H4 (cell line): ENCODE data around the gene SEMA5B. TPM values are rescaled to one million over a fixed set of nuclear protein-coding genes. Genes with fewer than 3 reads are reported as not detected.
A peak's percentile ranks its signal among the peaks of the same experiment; 100 is the strongest.

Source experiments
- DNase-seq: peaks from one replicate; pipeline ENCODE4 v3.0.0-alpha.2; 2015; ENCODE audit warnings: low spot score
- total RNA-seq: library from RNA; depleted of rRNA; stranded (reverse); fragments of >200 nt; shearing (Covaris generic); gene quantifications from 2 replicates; pipeline ENCODE4 v1.2.3, GENCODE V29; 2014

Gene SEMA5B
- total RNA-seq, 1 experiment from 2014 or later = not detected

DNA sequence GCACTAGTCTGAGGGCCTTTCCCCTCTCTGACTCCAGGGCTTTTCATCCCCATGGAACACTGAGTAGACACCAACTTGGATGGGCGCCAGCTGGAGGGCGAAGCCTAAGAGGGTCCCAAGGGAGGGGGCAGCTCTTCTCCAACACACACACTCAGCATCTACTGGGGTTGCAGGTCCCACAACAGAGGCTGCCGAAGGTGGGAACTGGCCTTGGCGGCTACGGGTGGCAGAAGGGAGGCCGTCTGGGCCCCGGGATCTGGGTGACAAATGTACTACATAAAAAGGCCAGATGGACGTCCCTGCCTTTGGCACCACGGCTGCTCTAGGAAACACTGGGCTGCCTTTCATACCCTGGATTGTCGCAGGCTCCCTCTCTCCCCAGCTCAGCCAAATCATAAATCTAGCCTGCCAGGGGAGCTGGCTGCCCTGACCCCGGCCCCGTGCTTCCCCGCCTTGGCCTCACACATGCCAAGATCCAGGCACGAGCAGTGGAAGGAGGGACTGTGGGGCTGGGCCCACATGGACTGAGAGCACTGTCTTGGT lies 31.5 kb downstream of the SEMA5B start:
- DNase-seq = no peak

DNA sequence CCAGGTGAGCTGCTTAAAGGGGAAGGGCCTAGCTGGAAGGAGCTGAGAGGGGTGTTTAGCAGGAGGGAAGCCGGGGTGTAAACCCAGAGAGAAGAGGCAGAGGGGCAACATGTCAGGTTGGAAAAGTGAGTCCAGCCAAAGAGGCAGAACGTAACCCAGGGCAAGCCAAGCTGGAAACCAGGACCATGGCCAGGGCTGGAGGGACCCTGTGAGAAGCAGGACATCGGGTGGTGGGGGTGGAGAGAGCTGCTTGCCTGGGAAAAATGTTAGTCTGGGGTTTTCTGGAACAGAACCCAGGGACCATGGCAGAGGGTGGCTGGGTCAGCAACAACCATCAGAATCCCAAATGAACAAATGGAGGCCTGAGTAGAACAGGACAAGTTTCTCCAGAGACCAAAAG lies 32.6 kb downstream of the SEMA5B start:
- DNase-seq = no peak

DNA sequence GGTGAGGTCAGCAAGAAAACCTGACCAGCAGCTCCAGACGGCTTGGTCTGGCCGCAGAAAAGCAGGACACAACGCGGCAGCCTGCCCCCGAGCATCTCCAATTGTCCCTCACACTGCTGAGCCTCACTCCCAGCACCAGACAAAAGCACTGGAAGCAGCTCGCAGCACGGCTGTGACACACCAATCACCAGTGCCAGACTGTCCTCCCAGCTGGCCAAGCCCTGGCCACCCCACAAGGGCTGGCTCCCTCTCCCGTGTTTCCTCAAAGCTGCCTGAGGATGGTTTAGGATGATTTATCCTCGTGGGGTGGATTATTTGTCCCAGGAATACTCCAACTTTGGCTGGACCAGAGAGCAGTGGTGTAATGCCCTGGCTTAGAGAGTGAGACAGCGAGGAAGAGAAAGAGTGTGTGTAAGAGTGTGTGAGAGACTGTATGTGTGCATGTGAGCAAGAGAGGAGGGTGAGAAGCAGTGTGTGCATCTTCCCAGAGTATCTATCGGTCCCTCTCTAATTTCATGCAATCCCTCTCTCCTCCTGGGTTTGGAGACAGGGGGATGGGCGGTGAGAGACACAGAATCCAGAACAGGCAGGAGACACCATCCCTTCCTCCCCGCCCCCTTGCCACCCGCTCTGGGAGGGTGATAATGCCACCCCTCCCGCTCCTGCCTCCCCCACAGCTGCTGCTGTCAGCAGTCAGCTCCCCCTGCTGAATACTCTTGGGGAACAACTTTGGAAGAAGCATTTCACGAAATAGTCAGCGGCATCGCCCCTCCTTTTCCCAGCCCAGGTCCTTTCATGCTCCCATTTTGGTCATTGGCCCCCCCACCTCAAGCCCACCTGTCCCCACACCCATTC lies 34.2 kb downstream of the SEMA5B start:
- no peak for DNase-seq

DNA sequence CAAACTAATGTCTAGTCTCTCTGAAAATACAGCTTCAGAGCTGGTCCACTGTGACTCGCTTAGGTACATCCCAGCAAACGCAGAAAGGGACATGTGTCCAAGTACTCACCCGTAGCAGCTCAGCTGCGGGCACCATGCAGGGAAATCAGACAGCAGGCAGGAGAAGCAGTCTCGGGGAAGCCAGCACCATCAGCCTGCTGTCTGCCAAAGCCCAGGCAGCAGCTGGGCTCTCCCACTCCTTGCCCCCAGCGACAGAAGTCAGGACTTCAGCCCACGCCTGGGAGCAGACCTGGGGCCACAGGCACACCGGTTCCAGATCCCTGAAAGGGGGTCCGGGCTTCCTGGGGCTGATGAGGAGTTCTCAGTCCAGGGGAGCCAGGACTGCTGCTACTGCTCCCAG lies 34.9 kb downstream of the SEMA5B start:
- no peak for DNase-seq

DNA sequence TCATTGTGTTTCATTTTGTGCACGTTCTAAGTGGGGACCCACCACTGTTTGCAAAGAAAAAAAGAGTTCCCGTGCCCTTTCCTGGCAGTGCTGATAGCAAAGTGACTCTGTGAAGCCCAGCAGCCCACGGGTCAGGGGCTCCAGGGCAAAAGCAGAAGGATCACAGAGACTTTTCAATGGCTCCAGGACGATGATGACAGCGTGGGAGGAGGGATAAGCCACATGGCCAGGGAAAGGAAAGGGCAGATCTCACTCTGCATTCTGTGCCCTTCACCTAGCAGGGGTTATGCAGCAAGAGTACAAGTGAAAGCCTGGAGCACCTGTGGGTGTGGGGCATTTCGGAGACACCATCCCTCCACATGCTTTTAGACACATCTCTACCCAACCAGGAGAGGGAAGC lies 35.4 kb downstream of the SEMA5B start:
- no peak for DNase-seq

DNA sequence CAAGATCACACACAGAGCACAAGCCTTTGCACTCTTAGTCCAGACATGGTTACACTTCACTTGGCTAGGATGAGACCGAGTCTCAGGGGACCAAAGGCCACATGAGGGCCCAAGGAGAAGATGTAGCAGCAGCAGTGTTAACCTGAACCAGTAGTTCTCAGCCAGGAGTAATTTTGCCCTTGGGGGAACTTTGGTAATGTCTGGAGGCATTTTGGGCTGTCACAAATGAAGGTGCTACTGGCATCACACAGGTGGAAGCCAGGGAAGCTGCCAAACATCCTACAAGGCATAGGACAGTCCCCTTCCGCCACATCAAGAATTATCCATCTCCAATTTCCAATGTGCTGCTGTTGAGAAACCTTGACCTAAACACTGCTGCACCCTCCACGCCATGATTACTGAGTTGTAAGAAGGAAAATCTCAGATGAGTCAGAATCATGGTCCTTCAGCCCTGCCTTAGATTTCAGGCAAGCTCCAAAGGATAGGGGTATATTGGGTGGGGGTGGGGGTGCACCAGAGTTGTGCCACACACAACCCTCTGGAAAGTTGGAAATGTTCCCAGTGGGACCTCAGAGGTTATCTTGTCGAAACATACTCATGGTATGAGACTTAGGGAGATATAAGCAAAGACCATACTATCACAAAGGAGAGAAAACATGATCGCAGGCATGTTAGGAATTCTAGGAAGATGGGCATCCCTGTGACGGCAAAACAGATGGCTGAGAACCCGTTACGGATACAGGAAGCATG lies 36.2 kb downstream of the SEMA5B start:
- DNase-seq = no peak

DNA sequence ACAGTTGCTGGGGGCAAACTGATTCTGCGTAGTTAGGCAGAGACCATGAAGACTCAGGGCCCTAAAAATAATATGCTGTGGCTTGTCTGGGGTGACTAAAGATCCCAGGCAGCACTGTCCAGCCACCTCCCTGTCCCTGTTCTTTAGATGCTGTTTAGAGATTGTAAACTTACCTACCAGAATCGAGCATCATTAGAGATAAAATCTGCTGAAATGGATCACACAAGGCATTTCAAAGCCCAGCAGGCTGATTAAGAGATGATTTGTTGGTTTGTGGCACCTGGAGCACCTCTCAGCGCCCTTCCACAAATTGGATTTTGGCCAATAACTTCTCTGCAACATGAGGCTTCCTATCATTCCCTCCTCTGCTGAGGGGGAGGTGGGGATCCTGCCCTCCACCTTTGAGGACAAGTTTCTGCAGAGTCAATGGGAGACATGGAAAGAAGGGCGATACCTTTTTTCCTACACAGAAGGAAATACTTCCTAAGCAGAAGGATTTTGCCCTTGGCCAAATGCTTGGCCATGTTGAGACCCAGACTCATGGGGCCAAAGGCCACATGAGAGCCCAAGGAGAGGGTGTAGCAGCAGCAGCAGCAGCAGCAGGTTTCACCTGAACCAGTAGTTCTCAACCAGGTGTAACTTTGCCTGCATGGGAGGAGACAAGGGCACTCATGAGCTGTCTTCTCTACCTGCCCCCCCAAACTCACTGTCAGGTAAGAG lies 37.5 kb downstream of the SEMA5B start:
- no peak for DNase-seq

DNA sequence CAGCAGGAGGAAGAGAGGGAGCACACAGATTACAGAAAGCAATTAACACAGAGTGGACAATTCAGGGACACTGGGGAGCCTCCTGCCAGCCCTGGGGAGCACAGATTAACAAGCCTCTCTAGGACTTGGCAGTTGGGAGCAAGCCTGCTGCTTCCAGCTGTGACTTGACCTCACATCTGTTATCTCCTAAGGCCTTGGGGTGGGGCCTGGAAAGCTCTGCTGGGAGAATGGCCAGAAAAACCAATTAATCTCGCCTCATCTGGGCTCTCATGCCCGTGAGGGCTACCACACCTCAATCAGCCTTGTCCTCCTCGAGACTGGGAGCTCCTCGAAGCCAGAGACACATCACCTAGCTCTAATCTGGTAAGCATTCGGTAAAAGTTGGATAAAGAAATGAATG lies 39.1 kb downstream of the SEMA5B start:
- no peak for DNase-seq

DNA sequence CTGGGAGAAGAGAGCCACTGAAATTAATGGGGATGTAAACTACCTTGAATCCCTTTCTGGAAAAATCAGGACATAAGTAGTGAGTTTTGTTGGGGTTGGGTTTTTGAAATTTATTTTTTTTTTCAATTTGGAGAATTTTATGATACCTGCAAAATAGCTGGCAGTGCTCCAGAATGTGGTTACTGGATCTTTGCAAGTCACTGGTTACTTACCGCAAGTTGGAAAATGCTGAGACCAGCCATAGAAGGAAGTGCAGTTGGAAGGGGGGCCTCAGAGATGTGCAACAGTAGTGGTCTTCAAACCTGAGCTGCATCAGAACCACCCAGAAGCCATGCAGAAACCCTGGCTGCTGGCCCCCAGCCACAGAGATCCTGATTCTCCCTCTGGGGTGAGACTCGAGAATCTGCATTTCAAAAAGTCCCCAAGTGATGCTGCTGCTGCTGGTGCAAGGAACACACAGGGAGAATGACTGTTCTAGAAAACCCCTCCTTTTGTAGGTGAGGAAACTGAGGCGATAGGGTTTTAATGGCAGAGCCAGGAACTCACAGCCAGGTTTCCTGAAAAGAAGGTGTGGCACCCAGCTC lies 39.7 kb downstream of the SEMA5B start:
- no peak for DNase-seq

DNA sequence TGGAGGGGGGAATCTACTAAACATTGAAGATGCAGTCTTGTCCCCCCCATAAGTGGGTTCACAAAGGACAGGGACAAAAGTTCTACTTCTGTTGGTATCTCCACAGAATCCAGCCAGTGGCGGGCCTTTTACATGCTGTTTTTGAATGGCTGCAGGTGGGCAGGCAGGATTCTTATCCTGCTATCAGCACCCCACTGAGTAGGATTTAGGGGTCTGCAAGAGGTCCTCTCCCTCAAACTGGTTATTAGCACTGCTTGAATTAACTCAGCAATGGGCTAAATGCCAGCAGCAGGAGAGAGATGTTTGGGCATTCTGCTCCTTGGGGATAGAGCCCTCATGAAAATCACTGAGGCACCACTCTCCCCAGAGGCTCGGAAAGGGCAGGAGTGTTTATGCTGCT lies 40.3 kb downstream of the SEMA5B start:
- DNase-seq = no peak

DNA sequence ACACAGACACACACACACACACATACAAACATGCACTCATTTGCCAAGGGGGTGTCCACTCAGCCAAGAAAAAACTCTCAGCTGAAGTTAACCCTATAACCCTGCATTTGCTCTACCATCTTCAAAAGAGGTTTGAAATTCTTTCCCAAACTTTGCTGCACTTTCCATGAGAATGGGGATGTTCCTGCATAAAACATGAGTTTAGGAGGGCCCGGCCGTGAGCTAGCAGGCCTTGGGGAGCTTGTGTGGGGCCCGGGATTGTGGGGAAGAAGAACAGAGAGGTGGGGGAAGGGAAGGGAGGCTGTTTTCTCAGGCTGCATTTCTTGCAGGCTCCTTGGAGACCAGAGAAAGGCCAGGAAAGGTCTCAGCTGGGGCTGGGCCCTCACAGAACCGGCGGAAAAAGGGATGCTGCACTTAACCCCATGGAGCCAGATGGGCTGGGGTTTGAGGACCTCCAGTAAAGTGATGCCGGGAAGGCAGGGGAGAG lies 40.8 kb downstream of the SEMA5B start:
- no peak for DNase-seq

DNA sequence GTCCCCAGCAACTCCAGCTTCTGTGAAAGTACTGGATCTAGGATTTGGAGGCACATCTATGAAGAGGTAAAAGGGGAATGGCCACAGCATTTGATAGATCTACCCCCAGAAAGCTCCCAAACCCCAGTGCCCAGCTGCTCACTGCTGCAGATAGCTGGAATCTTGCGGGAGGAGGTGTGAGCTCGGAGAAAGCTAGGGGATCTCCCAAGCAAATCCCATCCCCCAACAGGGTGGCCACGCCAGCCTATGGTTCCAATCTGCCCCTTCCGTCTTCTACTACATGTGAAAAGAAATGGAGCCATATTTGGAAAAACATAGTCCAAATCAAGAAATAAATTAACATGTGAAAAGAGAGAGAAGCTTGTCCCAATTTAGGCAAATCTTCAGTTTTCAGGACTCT lies 42.0 kb downstream of the SEMA5B start:
- no peak for DNase-seq

DNA sequence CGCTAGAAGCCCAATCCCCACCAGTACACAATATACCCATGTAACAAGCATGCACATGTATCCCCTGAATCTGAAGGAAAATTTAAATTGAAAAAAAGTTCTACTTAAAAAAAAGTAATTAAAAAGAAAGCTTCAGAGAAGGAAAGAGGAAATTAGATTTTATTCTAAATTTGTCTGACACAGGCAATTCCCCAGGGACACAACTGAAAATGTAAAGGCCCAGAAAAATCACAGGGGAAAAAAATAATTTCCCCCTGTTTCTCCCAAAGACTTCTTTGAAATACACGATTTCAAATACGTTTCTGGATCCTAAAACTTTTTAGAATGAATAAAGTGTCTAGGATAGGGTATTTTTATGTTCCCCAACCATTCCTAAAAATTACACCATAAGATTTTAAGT lies 42.9 kb downstream of the SEMA5B start:
- DNase-seq = no peak

DNA sequence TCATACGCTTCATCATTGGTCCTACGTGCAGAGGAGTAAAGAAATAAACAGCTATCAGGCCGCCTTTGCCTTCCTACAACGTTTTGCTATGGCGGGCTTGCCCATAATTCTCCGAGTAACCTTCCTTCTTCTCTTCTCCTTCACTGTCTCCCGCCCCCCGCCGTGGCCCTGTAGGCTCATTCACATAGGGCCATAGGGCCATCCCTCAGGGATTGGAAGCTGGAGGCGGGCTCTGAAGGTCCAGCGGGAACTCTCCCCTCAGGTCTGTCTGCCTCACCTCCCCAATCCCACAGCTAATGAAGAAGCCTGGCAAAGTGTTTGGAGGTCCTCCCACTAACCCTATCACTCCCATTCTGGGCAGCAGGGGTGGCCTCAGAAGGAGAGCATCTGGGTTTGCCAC lies 43.6 kb downstream of the SEMA5B start:
- no peak for DNase-seq

DNA sequence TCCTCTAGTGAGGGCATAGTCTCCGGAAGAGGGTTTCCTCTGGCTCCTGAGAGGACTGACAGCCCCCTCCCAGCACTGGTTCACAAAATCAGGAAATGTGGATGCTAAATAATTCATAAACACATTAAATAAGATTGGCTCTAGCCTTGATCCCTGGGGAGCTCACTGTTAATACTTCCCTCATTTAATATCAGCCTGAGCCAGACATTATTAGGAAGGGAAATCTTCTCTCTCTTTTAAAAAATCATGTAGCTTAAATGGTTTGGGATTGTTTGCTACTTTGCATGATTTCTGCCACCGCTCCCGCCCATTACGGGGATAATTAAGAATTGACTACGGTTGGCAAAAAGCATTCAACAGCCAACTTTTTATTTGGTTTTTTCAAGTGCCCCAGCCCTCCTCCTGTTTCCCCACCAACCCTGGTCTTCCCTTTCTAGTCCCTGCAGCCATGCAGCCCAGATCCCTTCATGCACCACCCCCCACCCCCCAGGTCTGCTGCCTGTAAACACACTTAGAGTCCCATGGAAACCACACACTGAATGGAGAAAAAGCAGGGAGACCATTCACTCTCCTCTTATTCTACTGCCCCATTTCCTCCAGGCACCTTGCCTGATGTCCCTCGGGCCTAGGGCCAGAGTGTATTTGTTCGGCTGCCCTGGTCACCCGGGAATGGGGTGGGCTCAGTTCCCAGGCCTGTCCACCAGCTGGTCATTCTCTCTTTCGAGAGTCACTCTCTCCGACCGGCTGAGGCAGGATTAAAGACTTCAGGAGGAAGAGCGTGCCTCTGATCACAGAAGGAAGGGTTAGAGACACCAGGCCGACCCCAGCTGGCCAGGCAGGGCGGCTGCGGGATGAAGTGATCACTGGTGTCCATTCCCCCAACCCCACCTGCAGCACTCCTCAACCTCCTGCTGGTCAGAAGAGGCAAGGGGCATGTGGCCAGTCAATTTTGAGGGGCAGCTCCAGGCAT lies 45.1 kb downstream of the SEMA5B start:
- DNase-seq = no peak

DNA sequence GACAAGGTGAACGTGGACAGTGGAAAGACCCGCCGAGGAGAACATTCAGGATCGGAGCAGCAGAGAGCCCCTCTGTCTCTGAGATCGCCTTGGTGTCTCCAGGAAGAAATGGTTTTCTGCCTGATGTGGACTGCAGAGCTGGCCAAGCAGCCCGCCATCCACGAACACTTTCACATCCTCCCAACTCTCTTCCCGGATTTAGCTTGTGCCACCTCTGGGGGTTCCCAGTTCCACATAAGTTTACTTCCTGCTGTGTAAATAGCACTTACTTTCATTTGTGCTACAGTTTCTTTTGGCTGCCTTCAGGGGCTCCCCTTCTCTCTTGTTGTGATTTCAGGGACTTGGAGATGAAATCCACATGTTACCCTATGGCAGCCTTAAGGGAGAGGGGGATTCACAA lies 48.4 kb downstream of the SEMA5B start:
- DNase-seq = no peak

DNA sequence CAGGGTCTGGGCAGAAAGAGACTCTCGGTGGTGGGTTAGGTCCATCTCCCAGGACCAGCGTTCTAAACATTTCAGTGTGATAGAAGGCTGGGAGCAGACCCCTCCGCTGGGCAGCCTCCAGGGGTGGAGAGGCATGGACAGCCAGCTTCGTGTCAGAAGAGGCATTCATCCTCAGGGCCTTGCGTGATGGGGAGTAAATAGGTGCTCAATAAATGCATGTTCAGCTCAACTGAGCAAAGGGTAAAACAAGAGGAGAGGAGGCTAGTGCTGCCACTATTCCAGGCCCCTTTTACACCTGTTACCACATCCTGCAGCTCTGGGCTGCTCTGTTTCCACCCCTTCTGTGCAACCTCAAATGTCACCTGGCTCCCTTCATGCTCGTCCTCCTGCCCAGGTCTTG lies 49.0 kb downstream of the SEMA5B start:
- no peak for DNase-seq

DNA sequence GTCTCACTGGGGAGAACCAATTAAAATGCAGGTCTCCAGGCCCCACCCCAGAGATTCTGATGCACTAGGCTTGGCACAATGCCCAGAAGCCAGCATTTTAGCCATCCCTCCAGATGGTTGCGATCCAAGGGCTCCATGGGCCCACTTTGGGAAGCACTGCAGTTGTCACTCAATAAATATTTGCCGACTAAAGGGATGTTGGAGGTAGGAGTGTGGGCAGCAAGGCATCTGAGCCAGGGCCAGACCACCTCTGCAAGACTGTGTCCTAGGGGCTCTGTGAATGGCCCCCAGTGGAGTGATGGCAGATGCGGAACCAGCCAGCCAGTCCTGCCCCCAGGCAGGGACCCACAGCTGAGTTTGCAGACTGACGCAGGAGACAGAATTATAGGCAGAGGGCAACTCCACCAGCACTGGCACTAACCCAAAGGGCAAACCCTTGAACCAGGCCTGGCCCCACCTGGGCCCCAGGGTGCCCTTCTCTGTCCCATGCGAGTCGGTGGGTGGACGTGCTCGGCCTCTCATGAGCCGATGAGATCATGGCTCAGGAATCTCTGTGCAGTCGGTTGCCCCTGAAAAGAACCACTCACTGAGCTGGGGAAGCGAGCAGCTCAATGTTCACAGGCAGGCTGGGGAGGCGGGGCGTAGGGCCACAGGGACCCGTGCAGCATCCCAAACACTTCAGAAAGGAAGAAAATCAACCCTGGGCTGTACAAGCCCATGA lies 49.7 kb downstream of the SEMA5B start:
- DNase-seq = peak; percentile 92

DNA sequence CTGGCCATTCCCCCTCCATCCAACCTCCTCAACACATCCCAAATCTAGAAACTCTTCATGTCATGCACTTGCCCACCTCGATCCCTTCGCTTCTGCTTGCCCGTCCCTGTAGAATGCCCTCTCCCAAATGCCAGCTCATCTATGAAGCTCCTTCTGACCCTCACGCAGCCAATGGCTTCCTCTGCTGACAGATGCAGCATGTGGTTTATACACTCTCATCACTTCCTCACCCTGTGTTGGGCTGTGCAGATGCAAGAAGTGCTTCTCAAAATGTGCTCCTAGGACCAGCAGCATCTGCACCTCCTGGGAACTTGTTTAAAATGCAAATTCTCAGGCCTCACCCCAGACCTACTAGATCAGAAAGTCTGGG lies 51.7 kb downstream of the SEMA5B start:
- no peak for DNase-seq
